HepG2 (cell line): ENCODE measurements around the gene USP24. TPM values are rescaled to one million over a fixed set of nuclear protein-coding genes. Genes with fewer than 3 reads are reported as not detected.

Source experiments
- ATAC-seq: fragments of 200-7000 bp; cut with Tn5 transposase; 3 replicates; pipeline ENCODE4 v1.9.1; 2020; ENCODE audit warnings: mild to moderate bottlenecking, moderate library complexity
- BruUV-seq: library from RNA; stranded (reverse); fragments of 400-500 nt; replicated peaks from 2 replicates; lab custom pipeline; 2021; lab: Mats Ljungman, UMichigan
- CTCF ChIA-PET: fragments of 300-600 bp; formaldehyde crosslinking; extraction: SDS; loops from one replicate; lab custom pipeline; 2021; ENCODE audit warnings: low total read pairs, inconsistent platforms, low intra/inter-chr PET ratio; lab: Yijun Ruan, JAX
- POLR2A ChIA-PET: fragments of 350-600 bp; sonication (Branson Sonifier 250); formaldehyde crosslinking; loops from one replicate; lab custom pipeline; 2020; ENCODE audit warnings: antibody characterized with exemption, inconsistent platforms; lab: Yijun Ruan, JAX
- DNase-seq: peaks from one replicate; pipeline ENCODE4 v3.0.0-alpha.2; 2015; ENCODE audit warnings: low spot score
- FAIRE-seq: peaks from 3 replicates; lab custom pipeline; 2011; peaks lifted over from hg19 to GRCh38; lab: Jason Lieb, UNC
- H2AFZ ChIP-seq: one replicate; pipeline ENCODE4 v1.6.1; 2011; ENCODE audit warnings: low read length, inconsistent platforms
- H3K27ac ChIP-seq: fragments of 300-600 bp; 3 replicates; pipeline ENCODE4 v1.8.0; 2011; ENCODE audit warnings: mixed run types, mild to moderate bottlenecking, mixed read lengths, low read length, inconsistent platforms; ENCODE audit not compliant: insufficient read depth; ENCODE audit errors: extremely low read length
- H3K27me3 ChIP-seq, 2 experiments: fragments of 200-600 bp in 1 of 2; 2 replicates in 1 of 2; 3 replicates in 1 of 2; pipeline versions ENCODE4 v1.6.0 to v1.8.0; 2011; ENCODE audit warnings: low read length in 2 of 2, mild to moderate bottlenecking in 2 of 2, moderate library complexity in 2 of 2, inconsistent platforms in 1 of 2; ENCODE audit not compliant: insufficient read depth in 2 of 2, control insufficient read depth in 1 of 2
- H3K36me3 ChIP-seq, 2 experiments: fragments of 200-600 bp in 1 of 2; replicated peaks in 1 of 2; 2 replicates in 1 of 2; 3 replicates in 1 of 2; pipeline versions ENCODE4 v1.5.1 to v1.8.0; 2011; ENCODE audit warnings: low read length in 2 of 2, inconsistent platforms in 1 of 2; ENCODE audit not compliant: insufficient read depth in 2 of 2, control insufficient read depth in 1 of 2
- H3K4me1 ChIP-seq: 2 replicates; pipeline ENCODE4 v1.5.1; 2012; ENCODE audit warnings: low read length, inconsistent platforms; ENCODE audit not compliant: insufficient read depth
- H3K4me2 ChIP-seq: 2 replicates; pipeline ENCODE4 v1.6.0; 2011; ENCODE audit warnings: low read depth, low read length, inconsistent platforms
- H3K4me3 ChIP-seq, 3 experiments: fragments of 200-600 bp in 1 of 3; sonication (generic), shearing (Covaris generic) in 1 of 3; replicated peaks in 1 of 3; 2 replicates each; pipeline ENCODE4 v1.5.1; 2011 to 2016; ENCODE audit warnings: low read length in 3 of 3, inconsistent platforms in 2 of 3, low read depth in 2 of 3, mild to moderate bottlenecking in 2 of 3, control low read depth in 1 of 3, mixed read lengths in 1 of 3; ENCODE audit not compliant: insufficient read depth in 1 of 3
- H3K79me2 ChIP-seq: one replicate; pipeline ENCODE4 v1.6.1; 2011; ENCODE audit warnings: low read length, inconsistent platforms; ENCODE audit not compliant: insufficient read depth
- H3K9ac ChIP-seq: 2 replicates; pipeline ENCODE4 v1.6.0; 2011; ENCODE audit warnings: mild to moderate bottlenecking, low read depth, low read length, inconsistent platforms; ENCODE audit not compliant: insufficient read depth
- H3K9me3 ChIP-seq: 2 replicates; pipeline ENCODE4 v1.5.1; 2012; ENCODE audit warnings: mild to moderate bottlenecking, low read length
- H4K20me1 ChIP-seq: 2 replicates; pipeline ENCODE4 v1.6.0; 2011; ENCODE audit warnings: inconsistent platforms, mild to moderate bottlenecking, low read length, moderate library complexity; ENCODE audit not compliant: insufficient read depth
- MAFF ChIP-seq: IDR thresholded peaks from 2 replicates; pipeline ENCODE4 v1.6.1; 2011; ENCODE audit warnings: low read depth, low read length, improper control_type of control experiment
- ZBTB3 ChIP-seq: sonication (generic); formaldehyde crosslinking; IDR thresholded peaks from 2 replicates; pipeline ENCODE4 v1.4.0; 2020; ENCODE audit warnings: low read depth, mild to moderate bottlenecking, moderate library complexity, missing genetic modification reagents, borderline replicate concordance
- ZNF343 ChIP-seq: sonication (generic); formaldehyde crosslinking; IDR thresholded peaks from 2 replicates; pipeline ENCODE4 v1.4.0; 2020; ENCODE audit warnings: mild to moderate bottlenecking, missing genetic modification reagents
- ZNF564 ChIP-seq: sonication (generic); formaldehyde crosslinking; IDR thresholded peaks from 2 replicates; pipeline ENCODE4 v1.8.1; 2023; ENCODE audit warnings: mild to moderate bottlenecking, missing genetic modification reagents
- WGBS: methylation state at CpG from one replicate; pipeline ENCODE4 v1.1.6; 2017; ENCODE audit warnings: low lambda C conversion rate; 5-methylcytosine and 5-hydroxymethylcytosine counted together
- in situ Hi-C: cut with HindIII; loops from 2 replicates; pipeline ENCODE4 v1.10.0; 2017; ENCODE audit warnings: low pct_unique_long_range_greater_than_20kb; ENCODE audit not compliant: extremely low pct_ligation_motif_present
- intact Hi-C: fragments of 100-400 bp; cut with micrococcal nuclease; formaldehyde crosslinking; loops from one replicate; pipeline ENCODE4 v1.10.0; 2022; ENCODE audit not compliant: unreplicated experiment
- polyA plus RNA-seq, 8 experiments: library from polyadenylated mRNA; depleted of rRNA in 3 of 8; stranded (reverse) in 7 of 8; unstranded in 1 of 8; fragments of >200 nt; fragmentation: Illumina TruSeq in 4 of 8; extraction: Trizol in 4 of 8; gene quantifications; 2 replicates each; pipeline versions ENCODE4 v1.2.1 to v1.2.3, GENCODE V29; 2011 to 2016; ENCODE audit warnings: low read depth in 4 of 8, missing spikeins in 1 of 8, mixed read lengths in 1 of 8; ENCODE audit not compliant: insufficient read depth in 1 of 8
- total RNA-seq, 5 experiments: library from RNA; depleted of rRNA; stranded (reverse); fragments of >200 nt; fragmentation: Illumina TruSeq; extraction: Trizol; gene quantifications; 2 replicates each; pipeline ENCODE4 v1.2.3, GENCODE V29; 2016; ENCODE audit warnings: low read depth in 1 of 5
- TF ChIP-seq, protein P1 (sequence below): sonication (generic); formaldehyde crosslinking; IDR thresholded peaks from 2 replicates; pipeline ENCODE4 v1.5.1; 2020; ENCODE audit warnings: mild to moderate bottlenecking, missing genetic modification reagents, moderate library complexity

Gene USP24
- total and polyA plus RNA-seq, 2 of the 13 experiments (the other 11 are each of a cell fraction or from before 2014, with no cell fraction given): 18.8 to 47.6 TPM

DNA sequence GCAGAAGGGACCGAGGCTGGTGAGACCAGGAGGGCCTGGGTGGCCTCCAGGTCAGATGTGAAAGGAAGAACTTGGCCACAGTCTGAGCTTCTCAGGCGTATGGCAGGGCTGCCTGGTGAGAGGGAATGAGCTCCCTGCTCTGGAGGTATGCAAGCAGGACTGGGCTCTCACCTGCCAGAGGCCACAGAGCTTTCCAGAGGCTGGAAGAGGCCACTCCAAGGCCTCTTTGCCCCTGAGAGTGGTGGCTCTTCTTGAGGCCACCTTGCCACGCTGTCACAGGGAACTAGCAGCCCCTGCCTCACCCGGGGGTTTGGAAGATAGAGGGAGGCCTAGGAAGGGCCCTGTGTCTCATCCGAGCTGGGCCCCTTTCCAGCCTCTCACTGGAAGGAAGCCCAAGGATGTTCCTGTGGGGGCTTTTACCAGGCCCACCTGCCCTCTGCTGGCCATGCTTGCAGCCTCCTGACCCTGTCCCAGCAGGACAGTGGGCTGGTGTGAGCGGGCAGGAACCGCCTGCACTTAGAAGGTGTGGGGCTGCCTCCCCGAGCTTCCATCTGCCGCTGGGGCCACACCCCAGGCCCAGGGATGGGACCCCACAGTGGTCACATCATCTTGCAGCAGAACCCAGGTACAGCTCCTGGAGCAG is 165.8 kb downstream of the USP24 start:
- Histone ChIP-seq H3K9ac (no peak overlapping the region), H4K20me1 (peaks cover 30% of the 10 kb centered on the region), H3K4me3 (no peak overlapping the region), H3K9me3 (no peaks in the 10 kb centered on the region), H3K4me1 (peaks cover 40% of the 10 kb centered on the region), H3K36me3 (peaks cover 17 to 68% of the 10 kb centered on the region in 2 experiments), H3K27me3 (no peaks in the 10 kb centered on the region), H3K27ac (no peak overlapping the region), H2AFZ (no peak overlapping the region), H3K4me2 (no peak overlapping the region), H3K79me2 (peaks cover 31% of the 10 kb centered on the region)
- intact Hi-C loops: no loop called here
- no TSS peak for BruUV-seq
- FAIRE-seq (no peak), DNase-seq (no peak), ATAC-seq (peak; percentile 5; the same call in 2 of the 3 replicates)
- POLR2A ChIA-PET: interaction anchor here (1.6 kb wide), 1 partner anchor 8 kb away, joined by 5 read pairs; no protein-coding TSS in a partner anchor
- WGBS: 90% methylated on average over 1 of the region's 9 CpGs
- CTCF ChIA-PET: no interaction called here
- TF ChIP-seq ZNF564 (CRISPR knock-in tag): no peak
- no peak for TF ChIP-seq MAFF
- no peak for TF ChIP-seq ZNF343 (CRISPR knock-in tag)
- TF ChIP-seq, protein P1, sequence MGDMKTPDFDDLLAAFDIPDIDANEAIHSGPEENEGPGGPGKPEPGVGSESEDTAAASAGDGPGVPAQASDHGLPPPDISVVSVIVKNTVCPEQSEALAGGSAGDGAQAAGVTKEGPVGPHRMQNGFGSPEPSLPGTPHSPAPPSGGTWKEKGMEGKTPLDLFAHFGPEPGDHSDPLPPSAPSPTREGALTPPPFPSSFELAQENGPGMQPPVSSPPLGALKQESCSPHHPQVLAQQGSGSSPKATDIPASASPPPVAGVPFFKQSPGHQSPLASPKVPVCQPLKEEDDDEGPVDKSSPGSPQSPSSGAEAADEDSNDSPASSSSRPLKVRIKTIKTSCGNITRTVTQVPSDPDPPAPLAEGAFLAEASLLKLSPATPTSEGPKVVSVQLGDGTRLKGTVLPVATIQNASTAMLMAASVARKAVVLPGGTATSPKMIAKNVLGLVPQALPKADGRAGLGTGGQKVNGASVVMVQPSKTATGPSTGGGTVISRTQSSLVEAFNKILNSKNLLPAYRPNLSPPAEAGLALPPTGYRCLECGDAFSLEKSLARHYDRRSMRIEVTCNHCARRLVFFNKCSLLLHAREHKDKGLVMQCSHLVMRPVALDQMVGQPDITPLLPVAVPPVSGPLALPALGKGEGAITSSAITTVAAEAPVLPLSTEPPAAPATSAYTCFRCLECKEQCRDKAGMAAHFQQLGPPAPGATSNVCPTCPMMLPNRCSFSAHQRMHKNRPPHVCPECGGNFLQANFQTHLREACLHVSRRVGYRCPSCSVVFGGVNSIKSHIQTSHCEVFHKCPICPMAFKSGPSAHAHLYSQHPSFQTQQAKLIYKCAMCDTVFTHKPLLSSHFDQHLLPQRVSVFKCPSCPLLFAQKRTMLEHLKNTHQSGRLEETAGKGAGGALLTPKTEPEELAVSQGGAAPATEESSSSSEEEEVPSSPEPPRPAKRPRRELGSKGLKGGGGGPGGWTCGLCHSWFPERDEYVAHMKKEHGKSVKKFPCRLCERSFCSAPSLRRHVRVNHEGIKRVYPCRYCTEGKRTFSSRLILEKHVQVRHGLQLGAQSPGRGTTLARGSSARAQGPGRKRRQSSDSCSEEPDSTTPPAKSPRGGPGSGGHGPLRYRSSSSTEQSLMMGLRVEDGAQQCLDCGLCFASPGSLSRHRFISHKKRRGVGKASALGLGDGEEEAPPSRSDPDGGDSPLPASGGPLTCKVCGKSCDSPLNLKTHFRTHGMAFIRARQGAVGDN (CRISPR knock-in tag): peak; percentile 20
- TF ChIP-seq ZBTB3 (CRISPR knock-in tag): no peak
- in situ Hi-C loops: no loop called here
